ENCODE data around the gene PHF10. TPM values are rescaled to one million over a fixed set of nuclear protein-coding genes. Genes with fewer than 3 reads are reported as not detected.

The PHF10 gene
- total and polyA plus RNA-seq, 2 of the 4 experiments (the other 2 are of a cell fraction), result 7.3 to 15.9 TPM

DNA sequence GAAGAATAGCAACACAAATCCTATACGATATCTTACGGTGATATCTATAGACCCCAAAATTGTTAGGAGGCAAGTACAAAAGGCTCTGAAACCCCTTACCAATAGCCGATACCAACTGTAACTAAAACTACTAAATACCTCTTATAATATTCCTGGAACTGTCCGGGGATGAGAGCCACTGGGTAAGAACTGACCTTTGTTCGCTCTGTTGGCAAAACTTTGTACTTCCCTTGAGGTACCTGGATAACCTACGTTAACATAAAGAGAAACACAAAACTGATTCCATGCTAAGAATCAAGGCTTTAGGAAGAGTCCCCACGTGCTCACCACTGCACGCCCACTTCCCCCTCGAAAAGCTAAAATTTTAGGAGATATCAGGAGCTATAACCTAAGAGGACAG is 9.7 kb downstream of the PHF10 start:
- no peaks in the 10 kb centered on the region for H3K9me3 ChIP-seq (ENCODE audit: control insufficient read depth, insufficient read depth, low read length)
- POLR2A ChIA-PET (ENCODE audit: unreplicated experiment), result no interaction called here
- TF ChIP-seq RCOR1 (IDR thresholded peaks at IDR 0.05; ENCODE audit: insufficient replicate concordance, low read length) (no peak), CHD1 (IDR thresholded peaks at IDR 0.05; ENCODE audit: low read depth, low read length) (no peak), USF2 (IDR thresholded peaks at IDR 0.05; ENCODE audit: low read depth, low read length) (no peak), MAZ (IDR thresholded peaks at IDR 0.05; ENCODE audit: borderline replicate concordance, low read depth, low read length) (no peak)

More for the DNA sequence above, 9.7 kb downstream of the PHF10 start:
- H3K56ac ChIP-seq (ENCODE audit: extremely low read depth, insufficient read depth, low read length), result no peak overlapping the region
- no peak overlapping the region for H3K27ac ChIP-seq (ENCODE audit: insufficient read depth, low read length)
- H2BK15ac ChIP-seq (ENCODE audit: low read depth, low read length), result no peak overlapping the region
- no peak overlapping the region for H4K5ac ChIP-seq (ENCODE audit: low read depth, low read length)
- peaks cover 6% of the 10 kb centered on the region; the same call in 1 of the 2 replicates for H4K20me1 ChIP-seq (ENCODE audit: insufficient read depth, low read length)
- dilution Hi-C loops (cut with HindIII; ENCODE audit: low sequenced_read_pairs, unreplicated experiment), result no loop called here
- no peak overlapping the region for H4K91ac ChIP-seq (ENCODE audit: insufficient read depth, low read depth, low read length)
- intact Hi-C loops (cut with micrococcal nuclease), result no loop called here
- H2BK20ac ChIP-seq (ENCODE audit: low read depth, low read length), result no peak overlapping the region
- no peak overlapping the region for H2BK5ac ChIP-seq (ENCODE audit: low read depth, low read length, poor library complexity, severe bottlenecking)
- in situ Hi-C loops (cut with MboI; ENCODE audit: low sequenced_read_pairs), result loop anchor here (10.0 kb wide), 1 partner anchor 820 kb away; no protein-coding TSS in a partner anchor
- H4K8ac ChIP-seq (ENCODE audit: low read depth in 2 of 2, low read length in 2 of 2), result no peak overlapping the region
- no peaks in the 10 kb centered on the region for H3K4me1 ChIP-seq (ENCODE audit: control insufficient read depth, insufficient read depth, low read length)
- no peak overlapping the region for H2AK9ac ChIP-seq (replicated peaks; ENCODE audit: low read depth, low read length, poor library complexity)
- no peak overlapping the region for H3K18ac ChIP-seq (ENCODE audit: low read depth, low read length)
- no peak overlapping the region for H3K9ac ChIP-seq (ENCODE audit: low read depth, low read length)
- no peak overlapping the region for H2AK5ac ChIP-seq (ENCODE audit: low read depth, low read length)
- H3K23ac ChIP-seq (ENCODE audit: low read depth, low read length), result no peak overlapping the region
- no peak overlapping the region for H3K14ac ChIP-seq (replicated peaks; ENCODE audit: low read depth, low read length)
- H3K4me2 ChIP-seq (ENCODE audit: low read depth, low read length), result no peak overlapping the region
- H3K4me3 ChIP-seq (ENCODE audit: insufficient read depth, low read depth, low read length), result no peak overlapping the region
- no peaks in the 10 kb centered on the region for H3K9me1 ChIP-seq (ENCODE audit: insufficient read depth, low read length)
- peaks cover 45% of the 10 kb centered on the region for H3K36me3 ChIP-seq (ENCODE audit: control insufficient read depth, insufficient read depth, low read length)
- H3K79me1 ChIP-seq (ENCODE audit: low read depth in 1 of 2, low read length in 2 of 2), result peaks cover 14 to 20% of the 10 kb centered on the region in 2 experiments
- H2AFZ ChIP-seq (replicated peaks; ENCODE audit: low read length, poor library complexity), result no peak overlapping the region
- no peak overlapping the region for H3K4ac ChIP-seq (ENCODE audit: low read depth, low read length)
- BruUV-seq (replicated peaks), result no TSS peak
- H2BK120ac ChIP-seq (ENCODE audit: low read depth, low read length), result no peak overlapping the region
- CTCF ChIA-PET, result interaction anchor here (0.6 to 1.6 kb wide), 2 partner anchors 32 to 526 kb away, joined by 3 to 10 read pairs; no protein-coding TSS in a partner anchor
- DNase-seq (no peak), ATAC-seq (ENCODE audit: low read depth) (no peak)
- WGBS, 2 experiments (ENCODE audit: extremely low coverage in 2 of 2, insufficient read length in 1 of 2), result no CpG with 5 or more reads among the region's 9 CpGs
- H3K27me3 ChIP-seq (ENCODE audit: control insufficient read depth, insufficient read depth, low read length), result no peaks in the 10 kb centered on the region

Measured in IMR-90 (cell line).